ENCODE results near the gene TGIF2.

The TGIF2 gene

GRCh38 chr20:36532388-36532787 lies 41.0 kb upstream of the TGIF2 start:
- DNase-seq (ENCODE audit: low read depth) = no peak
- TF ChIP-seq, protein P1, sequence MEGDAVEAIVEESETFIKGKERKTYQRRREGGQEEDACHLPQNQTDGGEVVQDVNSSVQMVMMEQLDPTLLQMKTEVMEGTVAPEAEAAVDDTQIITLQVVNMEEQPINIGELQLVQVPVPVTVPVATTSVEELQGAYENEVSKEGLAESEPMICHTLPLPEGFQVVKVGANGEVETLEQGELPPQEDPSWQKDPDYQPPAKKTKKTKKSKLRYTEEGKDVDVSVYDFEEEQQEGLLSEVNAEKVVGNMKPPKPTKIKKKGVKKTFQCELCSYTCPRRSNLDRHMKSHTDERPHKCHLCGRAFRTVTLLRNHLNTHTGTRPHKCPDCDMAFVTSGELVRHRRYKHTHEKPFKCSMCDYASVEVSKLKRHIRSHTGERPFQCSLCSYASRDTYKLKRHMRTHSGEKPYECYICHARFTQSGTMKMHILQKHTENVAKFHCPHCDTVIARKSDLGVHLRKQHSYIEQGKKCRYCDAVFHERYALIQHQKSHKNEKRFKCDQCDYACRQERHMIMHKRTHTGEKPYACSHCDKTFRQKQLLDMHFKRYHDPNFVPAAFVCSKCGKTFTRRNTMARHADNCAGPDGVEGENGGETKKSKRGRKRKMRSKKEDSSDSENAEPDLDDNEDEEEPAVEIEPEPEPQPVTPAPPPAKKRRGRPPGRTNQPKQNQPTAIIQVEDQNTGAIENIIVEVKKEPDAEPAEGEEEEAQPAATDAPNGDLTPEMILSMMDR (conservative IDR thresholded peaks at IDR 0.05; ENCODE audit: low read length) = no peak
- no peak overlapping the region for H3K4me3 ChIP-seq (ENCODE audit: low read length)

DNA sequence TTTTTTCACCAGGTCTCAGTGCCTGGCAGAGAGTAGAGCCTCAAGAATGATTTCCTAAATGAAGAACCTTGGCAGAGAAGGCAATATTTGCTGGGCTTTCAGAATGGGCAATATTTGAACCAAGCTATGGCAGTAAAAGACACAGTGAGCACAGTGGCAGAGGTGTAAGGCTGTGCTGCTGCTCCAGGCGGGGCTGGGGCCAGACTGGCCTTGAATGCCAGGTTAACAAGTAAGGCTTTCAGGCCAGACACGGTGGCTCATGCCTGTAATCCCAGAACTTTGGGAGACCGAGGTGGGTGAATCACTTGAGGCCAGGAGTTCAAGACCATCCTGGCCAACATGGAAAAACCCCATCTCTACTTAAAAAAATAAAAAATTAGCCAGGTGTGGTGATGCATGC lies 40.6 kb upstream of the TGIF2 start:
- TF ChIP-seq, protein P1 (conservative IDR thresholded peaks at IDR 0.05; ENCODE audit: low read length) = no peak
- DNase-seq (ENCODE audit: low read depth) = no peak

DNA sequence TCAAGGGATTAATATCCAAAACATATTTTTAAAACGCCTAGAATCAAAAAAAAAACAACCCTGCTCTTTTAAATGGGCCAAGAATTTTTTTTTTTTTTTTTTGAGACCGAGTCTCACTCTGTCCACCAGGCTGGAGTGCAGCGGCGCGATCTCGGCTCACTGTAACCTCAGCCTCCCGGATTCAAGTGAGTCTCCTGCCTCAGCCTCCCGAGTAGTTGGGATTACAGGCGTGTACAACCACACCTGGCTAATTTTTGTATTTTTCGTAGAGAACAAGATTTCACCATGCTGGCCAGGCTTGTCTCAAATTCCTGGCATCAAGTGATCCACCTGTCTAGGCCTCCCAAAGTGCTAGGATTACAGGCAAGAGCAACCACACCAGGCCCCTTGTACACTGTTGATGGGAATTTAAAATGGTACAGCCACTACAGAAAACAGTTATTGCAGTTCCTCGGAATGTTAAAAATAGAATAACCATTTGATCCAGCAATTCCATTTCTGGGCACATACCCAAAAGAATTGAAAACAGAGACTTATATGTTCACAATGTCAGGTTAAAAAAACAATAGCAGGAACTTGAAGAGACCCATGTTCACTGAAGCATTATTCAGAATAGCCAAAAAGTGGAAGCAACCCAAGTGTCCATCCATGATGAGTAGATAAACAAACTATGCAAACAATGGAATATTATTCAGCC lies 35.2 kb upstream of the TGIF2 start:
- DNase-seq (ENCODE audit: low read depth) = no peak
- TF ChIP-seq, protein P1 (conservative IDR thresholded peaks at IDR 0.05; ENCODE audit: low read length) = no peak
- no peak overlapping the region for H3K4me3 ChIP-seq (ENCODE audit: low read length)

More for the DNA sequence above, 40.6 kb upstream of the TGIF2 start:
- H3K4me3 ChIP-seq (ENCODE audit: low read length) = no peak overlapping the region

GRCh38 chr20:36540551-36541211 lies 32.7 kb upstream of the TGIF2 start:
- no peak for DNase-seq (ENCODE audit: low read depth)
- H3K4me3 ChIP-seq (ENCODE audit: low read length) = peak overlapping the region; percentile 54
- TF ChIP-seq, protein P1 (conservative IDR thresholded peaks at IDR 0.05; ENCODE audit: low read length) = no peak

GRCh38 chr20:36541227-36541767 lies 32.1 kb upstream of the TGIF2 start, which contains the start of gene MYL9:
MYL9 (plus strand) TSS chr20:36541519; CDS start chr20:36544885, 3,366 bp downstream.
- TF ChIP-seq, protein P1 (conservative IDR thresholded peaks at IDR 0.05; ENCODE audit: low read length) = no peak
- peak; percentile 81 for DNase-seq (ENCODE audit: low read depth)
- H3K4me3 ChIP-seq (ENCODE audit: low read length) = peak within 1 kb of the TSS; percentile 95

GRCh38 chr20:36541768-36542488 lies 31.5 kb upstream of the TGIF2 start:
- TF ChIP-seq, protein P1 (conservative IDR thresholded peaks at IDR 0.05; ENCODE audit: low read length) = peak; percentile 72
- peak; percentile 67 for DNase-seq (ENCODE audit: low read depth)
- H3K4me3 ChIP-seq (ENCODE audit: low read length) = peak overlapping the region; percentile 95
